AG04450 (cell line): ENCODE data around the gene SPTBN4. TPM values are rescaled to one million over a fixed set of nuclear protein-coding genes. Genes with fewer than 3 reads are reported as not detected.

Experiments used
- CTCF ChIA-PET: fragments of 300-600, 350-600 bp; formaldehyde crosslinking; extraction: SDS; loops from one replicate; lab custom pipeline; 2022; ENCODE audit warnings: antibody characterized with exemption, inconsistent platforms; lab: Charles Lee
- POLR2A ChIA-PET: fragments of 350-600 bp; formaldehyde crosslinking; extraction: SDS; loops from one replicate; lab custom pipeline; 2021; ENCODE audit warnings: antibody characterized with exemption, inconsistent platforms; lab: Yijun Ruan, JAX
- DNase-seq: peaks from one replicate; pipeline ENCODE4 v3.0.0-alpha.2; 2011; ENCODE audit warnings: low read depth, low spot score
- H3K27ac ChIP-seq: one replicate; pipeline ENCODE4 v1.5.1; 2012; ENCODE audit warnings: low read depth, low read length, control low read depth
- H3K27me3 ChIP-seq: one replicate; pipeline ENCODE4 v1.6.0; 2012; ENCODE audit warnings: low read length; ENCODE audit not compliant: control insufficient read depth, insufficient read depth
- H3K4me3 ChIP-seq: 2 replicates; pipeline ENCODE4 v1.5.1; 2011; ENCODE audit warnings: mild to moderate bottlenecking, low read depth, low read length, control low read depth
- H3K9me3 ChIP-seq: 2 replicates; pipeline ENCODE4 v1.5.1; 2012; ENCODE audit warnings: low read length; ENCODE audit not compliant: control insufficient read depth, insufficient read depth
- polyA plus RNA-seq: library from polyadenylated mRNA; depleted of rRNA; stranded (reverse); fragments of >200 nt; gene quantifications from 2 replicates; pipeline ENCODE4 v1.2.3, GENCODE V29; 2011
- TF ChIP-seq, protein P1 (sequence below): IDR thresholded peaks from 2 replicates; pipeline ENCODE4 v1.5.1; 2011; ENCODE audit warnings: low read depth, low read length, control low read depth, inconsistent platforms

SPTBN4 gene
- polyA plus RNA-seq, 1 experiment = 1.3 TPM

DNA sequence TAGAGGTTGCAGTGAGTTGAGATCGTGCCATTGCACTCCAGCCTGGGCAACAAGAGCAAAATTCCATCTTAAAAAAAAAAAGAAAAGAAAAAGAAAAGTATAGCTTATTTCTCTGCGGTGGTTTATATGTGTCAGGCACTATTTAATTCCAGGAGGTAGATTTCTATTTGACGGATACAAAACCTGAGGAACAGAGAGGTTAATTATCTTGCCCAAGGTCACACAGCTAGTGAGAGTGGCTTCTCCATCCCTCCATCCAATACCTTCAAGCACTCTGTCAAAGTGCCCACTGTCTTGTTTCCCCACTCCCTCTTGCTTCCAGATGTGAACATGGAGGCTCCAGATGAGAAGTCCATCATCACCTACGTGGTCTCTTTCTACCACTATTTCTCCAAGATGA lies 34.8 kb downstream of the SPTBN4 start:
- Histone ChIP-seq H3K4me3 (no peak overlapping the region), H3K9me3 (no peaks in the 10 kb centered on the region), H3K27me3 (peaks cover 14% of the 10 kb centered on the region), H3K27ac (no peak overlapping the region)
- CTCF ChIA-PET = interaction anchor here (0.5 to 1.1 kb wide), 3 partner anchors 22 to 43 kb away, joined by 3 to 6 read pairs (median 3); no protein-coding TSS in a partner anchor
- POLR2A ChIA-PET = no interaction called here
- DNase-seq = no peak
- TF ChIP-seq, protein P1, sequence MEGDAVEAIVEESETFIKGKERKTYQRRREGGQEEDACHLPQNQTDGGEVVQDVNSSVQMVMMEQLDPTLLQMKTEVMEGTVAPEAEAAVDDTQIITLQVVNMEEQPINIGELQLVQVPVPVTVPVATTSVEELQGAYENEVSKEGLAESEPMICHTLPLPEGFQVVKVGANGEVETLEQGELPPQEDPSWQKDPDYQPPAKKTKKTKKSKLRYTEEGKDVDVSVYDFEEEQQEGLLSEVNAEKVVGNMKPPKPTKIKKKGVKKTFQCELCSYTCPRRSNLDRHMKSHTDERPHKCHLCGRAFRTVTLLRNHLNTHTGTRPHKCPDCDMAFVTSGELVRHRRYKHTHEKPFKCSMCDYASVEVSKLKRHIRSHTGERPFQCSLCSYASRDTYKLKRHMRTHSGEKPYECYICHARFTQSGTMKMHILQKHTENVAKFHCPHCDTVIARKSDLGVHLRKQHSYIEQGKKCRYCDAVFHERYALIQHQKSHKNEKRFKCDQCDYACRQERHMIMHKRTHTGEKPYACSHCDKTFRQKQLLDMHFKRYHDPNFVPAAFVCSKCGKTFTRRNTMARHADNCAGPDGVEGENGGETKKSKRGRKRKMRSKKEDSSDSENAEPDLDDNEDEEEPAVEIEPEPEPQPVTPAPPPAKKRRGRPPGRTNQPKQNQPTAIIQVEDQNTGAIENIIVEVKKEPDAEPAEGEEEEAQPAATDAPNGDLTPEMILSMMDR = no peak

DNA sequence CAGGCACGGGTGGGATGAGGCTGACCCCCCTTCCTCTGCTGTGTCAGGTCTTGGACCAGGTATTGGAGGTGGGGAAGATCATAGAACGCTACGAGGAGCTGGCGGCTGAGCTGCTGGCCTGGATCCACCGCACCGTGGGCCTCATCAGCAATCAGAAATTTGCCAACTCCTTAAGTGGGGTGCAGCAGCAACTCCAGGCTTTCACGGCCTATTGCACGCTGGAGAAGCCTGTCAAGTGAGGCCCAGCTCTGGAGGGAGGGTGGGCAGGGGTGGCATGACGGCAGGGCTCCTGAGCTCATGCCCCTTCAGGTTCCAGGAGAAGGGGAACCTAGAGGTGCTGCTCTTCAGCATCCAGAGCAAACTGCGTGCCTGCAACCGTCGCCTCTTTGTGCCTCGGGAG lies 35.3 kb downstream of the SPTBN4 start:
- peaks cover 15% of the 10 kb centered on the region for H3K27me3 ChIP-seq
- no peaks in the 10 kb centered on the region for H3K9me3 ChIP-seq
- no peak overlapping the region for H3K27ac ChIP-seq
- H3K4me3 ChIP-seq = no peak overlapping the region
- TF ChIP-seq, protein P1 = no peak
- ChIA-PET CTCF (interaction anchor here (0.5 kb wide), 1 partner anchor 42 kb away, joined by 3 read pairs; no protein-coding TSS in a partner anchor), POLR2A (no interaction called here)
- DNase-seq = no peak

DNA sequence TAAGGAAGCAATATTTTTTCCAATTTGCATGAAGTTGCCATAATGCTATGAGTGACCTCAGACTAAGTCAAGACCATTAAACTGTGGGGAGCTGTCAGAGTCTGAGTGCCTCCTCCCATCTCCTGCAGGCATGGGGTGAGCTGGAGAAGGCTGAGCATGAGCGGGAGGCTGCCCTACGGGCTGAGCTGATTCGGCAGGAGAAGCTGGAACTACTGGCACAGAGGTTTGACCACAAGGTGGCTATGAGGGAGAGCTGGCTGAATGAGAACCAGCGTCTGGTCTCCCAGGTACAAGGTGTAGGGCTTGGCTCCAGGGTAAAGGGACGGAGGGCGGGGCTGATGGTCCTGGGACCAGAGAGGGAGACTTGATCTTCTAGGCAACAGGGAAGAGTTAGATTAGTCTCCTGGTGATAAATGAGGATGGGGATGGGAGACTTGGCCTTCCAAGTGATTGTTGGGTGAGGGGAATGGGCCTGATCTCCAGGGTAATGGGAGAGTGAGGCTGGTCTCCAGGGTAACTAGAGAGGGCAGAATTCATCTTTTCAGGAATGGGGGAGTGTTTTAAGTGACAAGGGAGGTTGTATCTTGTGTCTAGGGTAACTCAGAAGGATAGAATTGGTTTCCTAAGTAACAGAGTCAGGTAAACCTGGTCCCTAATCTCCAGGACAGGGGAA lies 36.0 kb downstream of the SPTBN4 start:
- Histone ChIP-seq H3K27me3 (peaks cover 18% of the 10 kb centered on the region), H3K27ac (no peak overlapping the region), H3K4me3 (no peak overlapping the region), H3K9me3 (no peaks in the 10 kb centered on the region)
- ChIA-PET POLR2A (no interaction called here), CTCF (no interaction called here)
- TF ChIP-seq, protein P1 = no peak
- DNase-seq = no peak

DNA sequence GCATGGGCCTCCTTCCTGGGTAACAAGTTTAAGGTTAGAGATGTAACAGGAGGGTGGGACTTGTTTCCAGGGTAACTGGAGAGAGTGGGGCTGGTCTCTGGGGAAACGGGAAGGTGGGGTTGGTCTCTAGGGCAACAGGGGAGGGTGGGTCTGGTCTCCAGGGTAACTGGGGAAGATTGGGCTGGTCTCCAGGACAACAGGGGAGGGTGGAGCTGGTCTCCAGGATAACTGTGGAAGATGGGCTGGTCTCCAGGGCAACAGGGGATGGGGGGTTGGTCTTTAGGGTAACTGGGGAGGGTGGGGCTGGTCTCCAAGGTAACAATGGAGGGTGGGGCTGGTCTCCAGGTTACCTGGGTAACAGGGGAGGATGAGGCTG lies 36.5 kb downstream of the SPTBN4 start:
- TF ChIP-seq, protein P1 = no peak
- Histone ChIP-seq H3K27me3 (peaks cover 18% of the 10 kb centered on the region), H3K9me3 (no peaks in the 10 kb centered on the region), H3K27ac (no peak overlapping the region), H3K4me3 (no peak overlapping the region)
- DNase-seq = no peak
- ChIA-PET POLR2A (no interaction called here), CTCF (no interaction called here)

DNA sequence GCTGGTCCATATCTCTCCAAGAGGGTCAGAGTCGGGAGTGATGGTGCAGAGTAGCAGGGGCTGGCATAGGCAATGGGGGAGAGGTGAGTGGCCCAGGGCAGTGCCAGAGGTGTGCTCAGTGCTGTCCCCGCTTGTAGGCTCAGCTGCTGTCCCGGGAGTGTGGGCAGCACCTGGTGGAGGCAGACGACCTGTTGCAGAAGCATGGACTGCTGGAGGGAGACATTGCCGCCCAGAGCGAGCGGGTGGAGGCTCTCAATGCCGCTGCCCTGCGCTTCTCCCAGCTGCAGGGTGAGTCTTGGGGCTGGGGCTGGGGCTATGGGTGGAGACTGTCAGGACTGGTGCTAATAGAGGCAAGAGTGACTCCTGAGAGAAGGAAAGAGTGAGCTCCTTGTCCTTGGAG lies 39.3 kb downstream of the SPTBN4 start:
- POLR2A ChIA-PET = interaction anchor here (0.5 kb wide), 1 partner anchor 282 kb away, joined by 6 read pairs; no protein-coding TSS in a partner anchor
- Histone ChIP-seq H3K9me3 (no peaks in the 10 kb centered on the region), H3K27me3 (peaks cover 18% of the 10 kb centered on the region), H3K27ac (no peak overlapping the region), H3K4me3 (no peak overlapping the region)
- DNase-seq = no peak
- TF ChIP-seq, protein P1 = no peak
- CTCF ChIA-PET = no interaction called here
